ENCODE data around the gene SIX1. TPM values are rescaled to one million over a fixed set of nuclear protein-coding genes. Genes with fewer than 3 reads are reported as not detected.

SIX1 gene
- total RNA-seq, 2 experiments from 2014 or later, result not detected

- ATAC-seq (ENCODE audit: low read depth) (no peak), DNase-seq (no peak)
- Mint-ChIP-seq H3K4me3 (peak overlapping the region; percentile 38), H3K27ac (peak overlapping the region; percentile 59), H3K9me3 (peaks cover 1% of the 10 kb centered on the region), H3K27me3 (peaks cover 98% of the 10 kb centered on the region), H3K4me1 (peaks cover 11% of the 10 kb centered on the region), H3K36me3 (no peaks in the 10 kb centered on the region)
- POLR2A ChIA-PET, result no interaction called here
Measured at GRCh38 chr14:60643141-60643462, 6.2 kb downstream of the SIX1 start.

- no peak overlapping the region for H3K4me3 Mint-ChIP-seq
- H3K27me3 Mint-ChIP-seq, result peaks cover 96% of the 10 kb centered on the region
- no peak for ATAC-seq (ENCODE audit: low read depth)
- H3K4me1 Mint-ChIP-seq, result peaks cover 12% of the 10 kb centered on the region
- POLR2A ChIA-PET, result no interaction called here
- DNase-seq, result peak; percentile 38
- no peak overlapping the region for H3K27ac Mint-ChIP-seq
- no peaks in the 10 kb centered on the region for H3K36me3 Mint-ChIP-seq
- H3K9me3 Mint-ChIP-seq, result peaks cover 1% of the 10 kb centered on the region
Measured at GRCh38 chr14:60642270-60643140, 6.8 kb downstream of the SIX1 start.

- DNase-seq, result no peak
- Mint-ChIP-seq H3K36me3 (no peaks in the 10 kb centered on the region), H3K4me3 (no peak overlapping the region), H3K4me1 (peaks cover 12% of the 10 kb centered on the region), H3K9me3 (peaks cover 1% of the 10 kb centered on the region), H3K27me3 (peaks cover 95% of the 10 kb centered on the region), H3K27ac (no peak overlapping the region)
- POLR2A ChIA-PET, result no interaction called here
- ATAC-seq (ENCODE audit: low read depth), result no peak
Measured at GRCh38 chr14:60641742-60642269, 7.5 kb downstream of the SIX1 start.

- Mint-ChIP-seq H3K36me3 (no peaks in the 10 kb centered on the region), H3K9me3 (peaks cover 1% of the 10 kb centered on the region), H3K4me1 (peaks cover 12% of the 10 kb centered on the region), H3K27me3 (peaks cover 95% of the 10 kb centered on the region), H3K4me3 (no peak overlapping the region), H3K27ac (peak overlapping the region; percentile 21)
- POLR2A ChIA-PET, result no interaction called here
- no peak for DNase-seq
- no peak for ATAC-seq (ENCODE audit: low read depth)
Measured at GRCh38 chr14:60640859-60641741, 8.2 kb downstream of the SIX1 start.

- peaks cover 8% of the 10 kb centered on the region for H3K4me1 Mint-ChIP-seq
- H3K27me3 Mint-ChIP-seq, result peaks cover 95% of the 10 kb centered on the region
- POLR2A ChIA-PET, result interaction anchor here (0.7 kb wide), 1 partner anchor 631 kb away, joined by 3 read pairs; no protein-coding TSS in a partner anchor
- no peak overlapping the region for H3K4me3 Mint-ChIP-seq
- DNase-seq (no peak), ATAC-seq (ENCODE audit: low read depth) (no peak)
- H3K27ac Mint-ChIP-seq, result no peak overlapping the region
- H3K36me3 Mint-ChIP-seq, result no peaks in the 10 kb centered on the region
- H3K9me3 Mint-ChIP-seq, result peaks cover 1% of the 10 kb centered on the region
Measured at GRCh38 chr14:60639674-60640073, 9.6 kb downstream of the SIX1 start.

- no peak for ATAC-seq (ENCODE audit: low read depth)
- H3K4me3 Mint-ChIP-seq, result peak overlapping the region; percentile 47
Measured at GRCh38 chr14:60637479-60638315, 11.6 kb downstream of the SIX1 start.

GRCh38 chr14:60636879-60637478, 12.3 kb downstream of the SIX1 start:
- POLR2A ChIA-PET, result no interaction called here
- H3K36me3 Mint-ChIP-seq, result no peaks in the 10 kb centered on the region
- peaks cover 1% of the 10 kb centered on the region for H3K9me3 Mint-ChIP-seq
- H3K4me3 Mint-ChIP-seq, result no peak overlapping the region
- ATAC-seq (ENCODE audit: low read depth) (no peak), DNase-seq (no peak)
- H3K27me3 Mint-ChIP-seq, result peaks cover 87% of the 10 kb centered on the region
- peaks cover 17% of the 10 kb centered on the region for H3K4me1 Mint-ChIP-seq
- H3K27ac Mint-ChIP-seq, result no peak overlapping the region

More at GRCh38 chr14:60637479-60638315, 11.6 kb downstream of the SIX1 start:
- peaks cover 89% of the 10 kb centered on the region for H3K27me3 Mint-ChIP-seq
- peaks cover 1% of the 10 kb centered on the region for H3K9me3 Mint-ChIP-seq
- no peaks in the 10 kb centered on the region for H3K36me3 Mint-ChIP-seq
- POLR2A ChIA-PET, result interaction anchor here (0.5 kb wide), 1 partner anchor 700 kb away, joined by 10 read pairs; no protein-coding TSS in a partner anchor
- peak; percentile 32 for DNase-seq
- no peak overlapping the region for H3K27ac Mint-ChIP-seq
- peaks cover 11% of the 10 kb centered on the region for H3K4me1 Mint-ChIP-seq

- Mint-ChIP-seq H3K27ac (no peak overlapping the region), H3K27me3 (peaks cover 71% of the 10 kb centered on the region), H3K4me3 (no peak overlapping the region), H3K4me1 (peaks cover 15% of the 10 kb centered on the region), H3K9me3 (no peaks in the 10 kb centered on the region), H3K36me3 (no peaks in the 10 kb centered on the region)
- no peak for DNase-seq
- POLR2A ChIA-PET, result no interaction called here
- no peak for ATAC-seq (ENCODE audit: low read depth)
Measured at GRCh38 chr14:60634153-60634552, 15.1 kb downstream of the SIX1 start.

- ATAC-seq (ENCODE audit: low read depth) (peak; percentile 60), DNase-seq (no peak)
- Mint-ChIP-seq H3K27me3 (peaks cover 63% of the 10 kb centered on the region), H3K27ac (no peak overlapping the region), H3K4me3 (peak overlapping the region; percentile 33), H3K36me3 (no peaks in the 10 kb centered on the region), H3K4me1 (peaks cover 11% of the 10 kb centered on the region), H3K9me3 (no peaks in the 10 kb centered on the region)
- POLR2A ChIA-PET, result no interaction called here
Measured at GRCh38 chr14:60632777-60633176, 16.5 kb downstream of the SIX1 start.

GRCh38 chr14:60632257-60632656, 17.0 kb downstream of the SIX1 start:
- Mint-ChIP-seq H3K4me3 (peak overlapping the region; percentile 39), H3K4me1 (peaks cover 11% of the 10 kb centered on the region), H3K36me3 (no peaks in the 10 kb centered on the region), H3K27ac (no peak overlapping the region), H3K9me3 (no peaks in the 10 kb centered on the region), H3K27me3 (peaks cover 60% of the 10 kb centered on the region)
- POLR2A ChIA-PET, result no interaction called here
- ATAC-seq (ENCODE audit: low read depth) (no peak), DNase-seq (no peak)

- Mint-ChIP-seq H3K9me3 (no peaks in the 10 kb centered on the region), H3K36me3 (no peaks in the 10 kb centered on the region), H3K27ac (no peak overlapping the region), H3K4me3 (no peak overlapping the region), H3K4me1 (peaks cover 11% of the 10 kb centered on the region), H3K27me3 (peaks cover 56% of the 10 kb centered on the region)
- ATAC-seq (ENCODE audit: low read depth), result no peak
- POLR2A ChIA-PET, result no interaction called here
- no peak for DNase-seq
Measured at GRCh38 chr14:60631842-60632241, 17.4 kb downstream of the SIX1 start.

- H3K4me1 Mint-ChIP-seq, result peaks cover 11% of the 10 kb centered on the region
- ATAC-seq (ENCODE audit: low read depth) (no peak), DNase-seq (no peak)
- no peaks in the 10 kb centered on the region for H3K9me3 Mint-ChIP-seq
- no peaks in the 10 kb centered on the region for H3K36me3 Mint-ChIP-seq
- H3K27me3 Mint-ChIP-seq, result peaks cover 39% of the 10 kb centered on the region
- H3K4me3 Mint-ChIP-seq, result no peak overlapping the region
- POLR2A ChIA-PET, result no interaction called here
- H3K27ac Mint-ChIP-seq, result no peak overlapping the region
Measured at GRCh38 chr14:60630129-60630528, 19.1 kb downstream of the SIX1 start.
